Nephron (organoid): ENCODE results near the gene MICAL2.

Source experiments
- H3K27ac Mint-ChIP-seq, 3 experiments: 2 replicates each; pipeline ENCODE4 v1.8.0; 2020; ENCODE audit warnings: mixed read lengths in 3 of 3, mild to moderate bottlenecking in 2 of 3, moderate library complexity in 1 of 3
- H3K27me3 Mint-ChIP-seq: 2 replicates; pipeline ENCODE4 v1.8.0; 2021; ENCODE audit warnings: low read depth, mild to moderate bottlenecking, moderate library complexity, mixed read lengths
- H3K36me3 Mint-ChIP-seq: 2 replicates; pipeline ENCODE4 v1.8.0; 2020; ENCODE audit warnings: low read depth, mixed read lengths
- H3K4me1 Mint-ChIP-seq: 2 replicates; pipeline ENCODE4 v1.8.0; 2020; ENCODE audit warnings: mixed read lengths
- H3K4me3 Mint-ChIP-seq, 3 experiments: 2 replicates each; pipeline ENCODE4 v1.8.0; 2020; ENCODE audit warnings: mild to moderate bottlenecking in 3 of 3, mixed read lengths in 3 of 3, moderate library complexity in 2 of 3
- H3K9me3 Mint-ChIP-seq: 2 replicates; pipeline ENCODE4 v1.8.0; 2020; ENCODE audit warnings: mixed read lengths
- TF ChIP-seq, protein P1 (sequence below), 3 experiments: fragments of 200-600 bp; sonication (generic); IDR thresholded peaks; one replicate each; pipeline ENCODE4 v1.5.0; 2021; ENCODE audit warnings: antibody characterized with exemption in 3 of 3; ENCODE audit not compliant: unreplicated experiment in 3 of 3

The MICAL2 gene

DNA sequence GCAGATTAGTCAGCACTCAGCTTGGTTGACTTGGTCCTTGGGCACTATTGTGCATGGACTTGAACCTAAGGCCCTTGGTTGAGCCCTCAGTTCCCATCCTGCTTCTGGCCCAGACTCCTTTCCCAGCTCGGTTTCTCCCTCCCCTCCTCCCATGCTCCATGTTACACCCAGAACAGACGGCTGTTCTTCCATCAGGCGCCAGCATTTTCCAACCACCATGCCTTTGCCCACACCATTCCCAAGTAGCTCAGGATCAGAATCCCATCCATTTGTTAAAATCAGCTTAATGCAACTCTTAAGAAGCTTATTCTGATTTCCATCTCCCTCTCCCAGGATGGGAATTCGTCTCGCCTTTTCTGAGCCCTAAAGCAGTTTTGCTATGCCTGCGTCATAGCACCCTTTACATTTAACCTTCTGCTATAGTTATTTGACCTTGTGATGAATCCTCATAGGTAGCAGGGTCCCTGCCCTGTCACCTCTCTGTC, 110.7 kb downstream of the MICAL2 start:
- H3K27ac Mint-ChIP-seq, result peak overlapping the region in 1 of 3 experiments; percentile 79
- H3K9me3 Mint-ChIP-seq, result no peaks in the 10 kb centered on the region
- H3K4me1 Mint-ChIP-seq, result peaks cover 56% of the 10 kb centered on the region
- H3K27me3 Mint-ChIP-seq, result peaks cover 23% of the 10 kb centered on the region
- TF ChIP-seq, protein P1, sequence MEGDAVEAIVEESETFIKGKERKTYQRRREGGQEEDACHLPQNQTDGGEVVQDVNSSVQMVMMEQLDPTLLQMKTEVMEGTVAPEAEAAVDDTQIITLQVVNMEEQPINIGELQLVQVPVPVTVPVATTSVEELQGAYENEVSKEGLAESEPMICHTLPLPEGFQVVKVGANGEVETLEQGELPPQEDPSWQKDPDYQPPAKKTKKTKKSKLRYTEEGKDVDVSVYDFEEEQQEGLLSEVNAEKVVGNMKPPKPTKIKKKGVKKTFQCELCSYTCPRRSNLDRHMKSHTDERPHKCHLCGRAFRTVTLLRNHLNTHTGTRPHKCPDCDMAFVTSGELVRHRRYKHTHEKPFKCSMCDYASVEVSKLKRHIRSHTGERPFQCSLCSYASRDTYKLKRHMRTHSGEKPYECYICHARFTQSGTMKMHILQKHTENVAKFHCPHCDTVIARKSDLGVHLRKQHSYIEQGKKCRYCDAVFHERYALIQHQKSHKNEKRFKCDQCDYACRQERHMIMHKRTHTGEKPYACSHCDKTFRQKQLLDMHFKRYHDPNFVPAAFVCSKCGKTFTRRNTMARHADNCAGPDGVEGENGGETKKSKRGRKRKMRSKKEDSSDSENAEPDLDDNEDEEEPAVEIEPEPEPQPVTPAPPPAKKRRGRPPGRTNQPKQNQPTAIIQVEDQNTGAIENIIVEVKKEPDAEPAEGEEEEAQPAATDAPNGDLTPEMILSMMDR (IDR thresholded peaks at IDR 0.05; ENCODE audit: unreplicated experiment in 3 of 3), result no peak
- H3K4me3 Mint-ChIP-seq, result no peak overlapping the region
- no peaks in the 10 kb centered on the region for H3K36me3 Mint-ChIP-seq

DNA sequence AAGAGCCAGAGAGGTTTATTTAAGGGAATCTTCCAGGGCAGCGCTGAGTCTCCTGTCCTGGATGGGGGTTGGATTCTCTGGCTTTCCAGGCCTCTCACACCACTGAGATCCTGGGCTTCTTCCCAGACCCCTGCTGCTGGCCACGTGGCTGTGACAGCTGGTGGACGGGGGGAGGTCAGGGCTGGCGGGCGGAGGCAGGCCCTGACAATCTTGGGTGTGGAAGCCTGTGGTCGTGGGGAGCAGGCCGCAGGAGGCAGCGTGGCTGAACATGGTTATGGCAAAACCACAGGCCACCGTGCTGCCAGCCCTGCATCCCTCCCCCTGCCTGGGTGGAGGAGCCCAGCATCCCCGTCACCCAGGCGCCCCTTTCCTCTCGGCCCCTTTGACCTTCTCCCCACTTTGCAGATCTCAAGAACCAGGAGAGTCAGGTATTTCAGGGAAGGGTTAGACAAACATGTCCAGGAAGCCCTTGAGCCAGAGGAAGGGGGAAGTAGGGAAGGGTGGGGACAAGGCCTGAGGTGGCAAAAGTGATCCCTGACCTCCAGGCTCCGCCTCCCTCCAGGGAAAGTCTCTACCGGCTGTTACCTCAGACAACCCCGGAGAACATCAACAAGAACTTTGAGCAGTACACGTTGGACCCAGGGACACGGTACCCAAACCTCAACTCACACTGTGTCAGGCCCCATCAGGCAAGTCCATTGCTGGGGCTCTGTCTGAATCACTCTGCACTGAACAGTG, 111.8 kb downstream of the MICAL2 start:
- H3K27me3 Mint-ChIP-seq, result peaks cover 22% of the 10 kb centered on the region
- H3K27ac Mint-ChIP-seq, result peak overlapping the region in 1 of 3 experiments; percentile 55
- no peaks in the 10 kb centered on the region for H3K9me3 Mint-ChIP-seq
- TF ChIP-seq, protein P1 (IDR thresholded peaks at IDR 0.05; ENCODE audit: unreplicated experiment in 3 of 3), result no peak
- no peak overlapping the region for H3K4me3 Mint-ChIP-seq
- no peaks in the 10 kb centered on the region for H3K36me3 Mint-ChIP-seq
- peaks cover 48% of the 10 kb centered on the region for H3K4me1 Mint-ChIP-seq

DNA sequence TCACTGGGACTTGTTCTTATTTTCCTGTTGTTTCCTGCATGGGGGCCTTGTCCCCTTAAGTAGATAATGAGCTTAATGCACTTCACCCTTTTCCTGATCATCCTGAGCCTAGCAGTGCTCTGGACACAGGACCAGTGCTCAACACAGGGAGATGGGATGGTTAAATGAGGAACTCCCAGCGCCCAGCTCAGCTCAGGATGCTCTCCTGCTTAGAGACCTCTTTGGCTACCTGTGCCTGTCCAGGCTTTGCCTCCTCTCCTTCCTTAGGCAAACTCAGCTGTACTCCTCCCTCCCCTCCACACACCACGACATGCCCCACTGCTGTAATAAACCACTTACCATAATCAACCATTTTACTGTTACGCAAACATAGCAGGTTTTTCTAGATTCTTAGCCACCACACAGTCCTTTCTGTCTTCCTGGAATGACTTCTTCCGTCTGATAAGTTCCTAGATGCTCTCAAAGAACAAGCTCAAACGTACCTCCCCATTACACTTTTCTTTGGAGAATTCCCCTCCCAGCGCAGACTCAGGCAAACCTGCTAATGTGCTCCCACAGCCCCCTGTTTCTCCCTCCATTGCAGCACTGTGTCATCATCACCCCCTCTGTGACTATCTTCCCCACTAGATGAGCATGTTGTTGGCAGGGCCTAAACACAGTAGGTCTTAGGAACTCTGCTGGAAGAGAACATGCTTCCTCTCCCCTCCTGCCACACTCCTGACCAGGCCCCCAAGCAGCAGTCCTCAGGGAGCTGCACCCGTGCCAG, 113.6 kb downstream of the MICAL2 start:
- Mint-ChIP-seq H3K9me3 (no peaks in the 10 kb centered on the region), H3K4me1 (peaks cover 35% of the 10 kb centered on the region), H3K36me3 (no peaks in the 10 kb centered on the region), H3K27ac (no peak overlapping the region), H3K27me3 (peaks cover 17% of the 10 kb centered on the region), H3K4me3 (no peak overlapping the region)
- TF ChIP-seq, protein P1 (IDR thresholded peaks at IDR 0.05; ENCODE audit: unreplicated experiment in 3 of 3), result no peak

DNA sequence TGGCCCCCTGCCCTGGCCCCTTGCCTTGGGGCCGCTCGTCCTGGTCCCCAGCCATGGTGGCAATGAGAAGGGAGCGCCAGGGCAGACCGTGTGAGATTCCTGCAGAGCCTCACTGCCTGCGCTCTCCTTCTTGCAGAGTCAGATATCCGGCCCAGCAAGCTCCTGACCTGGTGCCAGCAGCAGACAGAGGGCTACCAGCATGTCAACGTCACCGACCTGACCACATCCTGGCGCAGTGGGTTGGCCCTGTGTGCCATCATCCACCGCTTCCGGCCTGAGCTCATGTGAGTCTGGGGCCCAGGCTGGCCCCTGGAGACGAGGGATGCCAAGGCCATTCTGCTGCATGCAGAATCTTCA, 114.1 kb downstream of the MICAL2 start:
- peaks cover 13% of the 10 kb centered on the region for H3K27me3 Mint-ChIP-seq
- H3K4me3 Mint-ChIP-seq, result no peak overlapping the region
- no peak overlapping the region for H3K27ac Mint-ChIP-seq
- H3K4me1 Mint-ChIP-seq, result peaks cover 30% of the 10 kb centered on the region
- H3K9me3 Mint-ChIP-seq, result no peaks in the 10 kb centered on the region
- TF ChIP-seq, protein P1 (IDR thresholded peaks at IDR 0.05; ENCODE audit: unreplicated experiment in 3 of 3), result no peak
- no peaks in the 10 kb centered on the region for H3K36me3 Mint-ChIP-seq

DNA sequence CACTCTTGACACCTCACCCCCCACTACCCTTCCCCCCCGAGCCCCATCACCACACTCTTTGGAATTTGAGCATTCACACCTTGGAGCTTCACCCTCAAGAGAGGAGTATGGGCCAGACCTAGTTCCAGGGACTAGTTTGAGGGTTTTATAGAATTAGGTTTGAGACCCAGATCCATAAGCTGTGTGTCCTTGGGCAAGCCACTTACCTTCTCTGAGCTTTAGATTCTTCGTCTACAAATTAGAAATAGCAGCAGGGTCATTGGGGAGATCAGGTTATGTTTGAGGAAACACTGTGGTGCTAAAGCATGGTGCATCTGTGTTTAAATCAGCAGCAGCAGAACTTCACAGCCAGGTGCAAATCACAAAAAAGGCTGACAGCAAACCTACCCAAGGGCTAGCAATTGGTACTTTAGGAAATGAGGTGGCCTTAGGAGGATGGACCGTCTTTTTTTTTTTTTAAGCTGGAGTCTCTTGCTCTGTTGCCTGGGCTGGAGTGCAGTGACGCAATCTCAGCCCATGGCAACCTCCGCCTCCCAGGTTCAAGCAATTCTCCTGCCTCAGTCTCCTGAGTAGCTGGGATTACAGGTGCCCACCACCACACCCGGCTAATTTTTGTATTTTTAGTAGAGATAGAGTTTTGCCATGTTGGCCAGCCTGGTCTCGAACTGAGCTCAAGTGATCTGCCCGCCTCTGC, 114.8 kb downstream of the MICAL2 start:
- Mint-ChIP-seq H3K27me3 (peaks cover 13% of the 10 kb centered on the region), H3K9me3 (no peaks in the 10 kb centered on the region), H3K4me1 (peaks cover 23% of the 10 kb centered on the region), H3K27ac (no peak overlapping the region), H3K4me3 (no peak overlapping the region), H3K36me3 (no peaks in the 10 kb centered on the region)
- TF ChIP-seq, protein P1 (IDR thresholded peaks at IDR 0.05; ENCODE audit: unreplicated experiment in 3 of 3), result no peak
